GM12878 (cell line): ENCODE measurements around the gene CREB5. TPM values are rescaled to one million over a fixed set of nuclear protein-coding genes. Genes with fewer than 3 reads are reported as not detected.

ENCODE experiments used
- ATAC-seq: fragments of 200-7000 bp; cut with Tn5 transposase; 3 replicates; pipeline ENCODE4 v1.9.1; 2020; ENCODE audit warnings: mild to moderate bottlenecking, moderate library complexity
- BruUV-seq: library from RNA; stranded (reverse); fragments of 400-500 nt; replicated peaks from 2 replicates; lab custom pipeline; 2021; lab: Mats Ljungman, UMichigan
- CTCF ChIA-PET: fragments of 300-600 bp; sonication (Branson Sonifier 250); formaldehyde crosslinking; extraction: SDS; loops from one replicate; lab custom pipeline; 2021; ENCODE audit warnings: inconsistent platforms; lab: Yijun Ruan, JAX
- POLR2A ChIA-PET: fragments of 350-600 bp; formaldehyde crosslinking; extraction: SDS; loops from one replicate; lab custom pipeline; 2021; ENCODE audit warnings: inconsistent platforms; lab: Charles Lee
- RAD21 ChIA-PET: fragments of 300-600 bp; sonication (Branson Sonifier 250); formaldehyde crosslinking; loops from one replicate; lab custom pipeline; 2023; ENCODE audit warnings: antibody characterized with exemption; ENCODE audit not compliant: unreplicated experiment; lab: Charles Lee
- SMC1A ChIA-PET: fragments of 300-600 bp; sonication (Branson Sonifier 250); formaldehyde crosslinking; loops from one replicate; lab custom pipeline; 2023; ENCODE audit not compliant: unreplicated experiment, uncharacterized antibody; lab: Charles Lee
- DNase-seq: peaks from one replicate; pipeline ENCODE4 v3.0.0-alpha.2; 2011; ENCODE audit warnings: low read depth, low spot score
- FAIRE-seq: peaks from 3 replicates; lab custom pipeline; 2011; peaks lifted over from hg19 to GRCh38; lab: Jason Lieb, UNC
- H2AFZ ChIP-seq: 2 replicates; pipeline ENCODE4 v1.6.0; 2011; ENCODE audit warnings: low read depth, low read length, control low read depth; ENCODE audit not compliant: control insufficient read depth
- H3K27ac ChIP-seq: 2 replicates; pipeline ENCODE4 v1.5.1; 2011; ENCODE audit warnings: control low read depth; ENCODE audit not compliant: control insufficient read depth, insufficient read depth
- H3K27me3 ChIP-seq, 2 experiments: replicated peaks in 1 of 2; 2 replicates each; pipeline versions ENCODE4 v1.6.0 to v1.6.1; 2011; ENCODE audit warnings: low read length in 1 of 2; ENCODE audit not compliant: control insufficient read depth in 2 of 2, insufficient read depth in 2 of 2
- H3K36me3 ChIP-seq, 2 experiments: 2 replicates each; pipeline ENCODE4 v1.5.1; 2011; ENCODE audit warnings: low read length in 1 of 2; ENCODE audit not compliant: control insufficient read depth in 2 of 2, insufficient read depth in 2 of 2
- H3K4me1 ChIP-seq: 2 replicates; pipeline ENCODE4 v1.6.1; 2011; ENCODE audit warnings: mild to moderate bottlenecking, low read length, moderate library complexity, mixed read lengths; ENCODE audit not compliant: control insufficient read depth, insufficient read depth
- H3K4me2 ChIP-seq: 2 replicates; pipeline ENCODE4 v1.6.0; 2011; ENCODE audit warnings: control low read depth; ENCODE audit not compliant: control insufficient read depth, insufficient read depth
- H3K4me3 ChIP-seq: fragments of 200-600 bp; sonication (generic); 2 replicates; pipeline ENCODE4 v1.5.1; 2016
- H3K79me2 ChIP-seq: 2 replicates; pipeline ENCODE4 v1.6.0; 2011; ENCODE audit warnings: low read length; ENCODE audit not compliant: control insufficient read depth, insufficient read depth
- H3K9ac ChIP-seq: 2 replicates; pipeline ENCODE4 v1.8.0; 2011; ENCODE audit warnings: low read length, control low read depth, mixed read lengths; ENCODE audit not compliant: control insufficient read depth, insufficient read depth
- H3K9me3 ChIP-seq: replicated peaks from 3 replicates; pipeline ENCODE4 v1.5.1; 2011; ENCODE audit warnings: mild to moderate bottlenecking, low read length; ENCODE audit not compliant: control insufficient read depth, insufficient read depth
- H4K20me1 ChIP-seq: 2 replicates; pipeline ENCODE4 v1.6.0; 2011; ENCODE audit not compliant: control insufficient read depth, insufficient read depth
- CBX3 ChIP-seq: fragments of 200-600 bp; sonication (generic); IDR thresholded peaks from 2 replicates; pipeline ENCODE4 v1.6.1; 2016; ENCODE audit warnings: low read depth, borderline replicate concordance
- CHD2 ChIP-seq: IDR thresholded peaks from 2 replicates; pipeline ENCODE4 v1.6.1; 2011; ENCODE audit warnings: low read depth, low read length, improper control_type of control experiment, borderline replicate concordance
- EP300 ChIP-seq, 2 experiments: fragments of 150-350 bp in 1 of 2; IDR thresholded peaks; 2 replicates each; pipeline ENCODE4 v1.6.1; 2011 to 2012; ENCODE audit warnings: low read depth in 2 of 2, low read length in 2 of 2, borderline replicate concordance in 1 of 2, improper control_type of control experiment in 1 of 2, inconsistent platforms in 1 of 2; ENCODE audit not compliant: control insufficient read depth in 1 of 2
- HDGF ChIP-seq: fragments of 450-650 bp; IDR thresholded peaks from 2 replicates; pipeline ENCODE4 v1.6.1; 2016; ENCODE audit warnings: antibody characterized with exemption
- JUND ChIP-seq: IDR thresholded peaks from 2 replicates; pipeline ENCODE4 v1.6.1; 2012; ENCODE audit warnings: low read depth, mild to moderate bottlenecking, low read length, improper control_type of control experiment, moderate library complexity
- KDM1A ChIP-seq: fragments of 200-600 bp; sonication (generic); IDR thresholded peaks from 2 replicates; pipeline ENCODE4 v1.6.1; 2016; ENCODE audit warnings: borderline replicate concordance
- MTA2 ChIP-seq: fragments of 450-650 bp; IDR thresholded peaks from 2 replicates; pipeline ENCODE4 v1.6.1; 2016; ENCODE audit warnings: low read depth, mild to moderate bottlenecking, moderate library complexity
- MXI1 ChIP-seq: fragments of 150-350 bp; IDR thresholded peaks from 2 replicates; pipeline ENCODE4 v1.6.1; 2011; ENCODE audit warnings: low read depth, mild to moderate bottlenecking, inconsistent platforms, low read length, improper control_type of control experiment
- NFXL1 ChIP-seq: fragments of 450-650 bp; IDR thresholded peaks from 2 replicates; pipeline ENCODE4 v1.6.1; 2017; ENCODE audit warnings: antibody characterized with exemption, mild to moderate bottlenecking, borderline replicate concordance
- NR2C2 ChIP-seq: IDR thresholded peaks from 2 replicates; pipeline ENCODE4 v1.6.1; 2011; ENCODE audit warnings: borderline replicate concordance, low read depth; ENCODE audit not compliant: control insufficient read depth, insufficient read length
- NRF1 ChIP-seq: conservative IDR thresholded peaks from 2 replicates; pipeline ENCODE4 v1.6.1; 2011; ENCODE audit warnings: mild to moderate bottlenecking, low read depth, low read length, improper control_type of control experiment
- PAX8 ChIP-seq: fragments of 450-650 bp; IDR thresholded peaks from 2 replicates; pipeline ENCODE4 v1.6.1; 2017; ENCODE audit warnings: mild to moderate bottlenecking, moderate library complexity
- POLR2AphosphoS2 ChIP-seq: IDR thresholded peaks from 2 replicates; pipeline ENCODE4 v1.6.1; 2011; ENCODE audit warnings: low read depth, mild to moderate bottlenecking, low read length, improper control_type of control experiment, moderate library complexity
- POU2F2 ChIP-seq: IDR thresholded peaks from 3 replicates; pipeline ENCODE4 v1.6.1; 2011; ENCODE audit warnings: low read depth, mild to moderate bottlenecking, low read length, borderline replicate concordance
- RAD21 ChIP-seq: IDR thresholded peaks from 2 replicates; pipeline ENCODE4 v1.6.1; 2011; ENCODE audit warnings: mild to moderate bottlenecking, low read depth, low read length, moderate library complexity; ENCODE audit not compliant: insufficient read depth
- RCOR1 ChIP-seq: conservative IDR thresholded peaks from 2 replicates; pipeline ENCODE4 v1.6.1; 2012; ENCODE audit warnings: low read depth, low read length, improper control_type of control experiment
- RFX5 ChIP-seq: IDR thresholded peaks from 2 replicates; pipeline ENCODE4 v1.6.1; 2011; ENCODE audit warnings: low read depth, low read length, improper control_type of control experiment
- SMARCA5 ChIP-seq: fragments of 450-650 bp; IDR thresholded peaks from 2 replicates; pipeline ENCODE4 v1.6.1; 2017; ENCODE audit warnings: mild to moderate bottlenecking
- TBL1XR1 ChIP-seq: IDR thresholded peaks from 2 replicates; pipeline ENCODE4 v1.6.1; 2012; ENCODE audit warnings: low read depth, low read length, improper control_type of control experiment
- TCF3 ChIP-seq: IDR thresholded peaks from 2 replicates; pipeline ENCODE4 v1.6.1; 2012; ENCODE audit warnings: low read depth, mild to moderate bottlenecking, low read length, borderline replicate concordance; ENCODE audit not compliant: insufficient read depth
- ZNF207 ChIP-seq: fragments of 450-650 bp; IDR thresholded peaks from 2 replicates; pipeline ENCODE4 v1.6.1; 2014; ENCODE audit warnings: antibody characterized with exemption, mild to moderate bottlenecking, borderline replicate concordance
- ZNF24 ChIP-seq: fragments of 450-650 bp; IDR thresholded peaks from 2 replicates; pipeline ENCODE4 v1.6.1; 2017; ENCODE audit warnings: antibody characterized with exemption, mild to moderate bottlenecking
- WGBS: methylation state at CpG from one replicate; pipeline ENCODE4 v1.1.6; 2016; ENCODE audit warnings: low lambda C conversion rate; ENCODE audit not compliant: insufficient replicate concordance, insufficient coverage; ENCODE audit errors: missing lambda C conversion rate; 5-methylcytosine and 5-hydroxymethylcytosine counted together
- in situ Hi-C: fragments of 300-500 bp; cut with MboI; formaldehyde crosslinking; loops from 9 replicates; pipeline ENCODE4 v1.14.3; 2018; ENCODE audit warnings: mixed read lengths
- intact Hi-C: fragments of 100-400 bp; cut with micrococcal nuclease; formaldehyde crosslinking; loops from one replicate; pipeline ENCODE4 v1.14.2; 2022; ENCODE audit not compliant: unreplicated experiment
- polyA plus RNA-seq, 11 experiments: library from polyadenylated mRNA; depleted of rRNA in 4 of 11; unstranded in 6 of 11; stranded (reverse) in 5 of 11; fragments of >200 nt; fragmentation: Nextera tagmentation in 4 of 11; fragmentation: Illumina TruSeq in 1 of 11; extraction: Ambion mirVana in 4 of 11; extraction: Trizol in 1 of 11; gene quantifications; 1 replicate in 1 of 11; 2 replicates in 10 of 11; pipeline versions ENCODE4 v1.2.1 to v1.2.3, GENCODE V29; 2011 to 2016; ENCODE audit warnings: inconsistent platforms in 2 of 11, missing spikeins in 2 of 11, low read depth in 1 of 11
- total RNA-seq, 4 experiments: library from RNA; depleted of rRNA in 3 of 4; stranded (reverse); fragments of >200 nt in 3 of 4; fragmentation: Illumina TruSeq in 1 of 4; extraction: Trizol in 1 of 4; gene quantifications; 2 replicates each; pipeline versions ENCODE4 v1.2.1 to v1.2.3, GENCODE V29; 2013 to 2021
- TF ChIP-seq, protein P1 (sequence below): IDR thresholded peaks from 2 replicates; pipeline ENCODE4 v1.6.1; 2012; ENCODE audit warnings: low read depth, low read length, improper control_type of control experiment
- TF ChIP-seq, protein P2 (sequence below): IDR thresholded peaks from 2 replicates; pipeline ENCODE4 v1.6.1; 2012; ENCODE audit warnings: low read depth, low read length, improper control_type of control experiment

CREB5 gene
- total and polyA plus RNA-seq, 10 of the 15 experiments (the other 5 are each of a cell fraction or from before 2014, with no cell fraction given): 12.9 to 74.1 (median 53.0) TPM

DNA sequence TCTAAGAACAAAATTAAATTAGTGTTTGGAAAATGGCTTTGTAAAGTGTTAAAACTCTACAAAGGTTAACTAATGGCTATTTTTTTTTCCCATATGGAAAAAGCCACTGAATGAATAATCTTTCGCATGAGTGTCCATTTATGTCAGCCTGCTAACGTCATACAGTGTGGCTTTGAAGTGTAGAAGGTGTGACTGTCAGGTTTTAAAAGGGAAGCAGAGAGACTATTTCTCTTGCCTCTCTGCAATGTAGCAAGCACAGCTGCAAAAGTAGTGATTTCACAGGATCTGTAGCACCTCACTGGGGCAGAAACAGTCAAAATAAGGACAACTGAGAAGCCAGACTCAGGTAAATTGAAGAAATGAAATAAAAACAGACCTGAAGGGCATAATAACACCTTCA lies 53.4 kb downstream of the CREB5 start:
- RAD21 ChIA-PET: interaction anchor here (1.0 to 4.2 kb wide), 8 partner anchors 11 to 105 kb away, joined by 3 to 38 read pairs (median 4); partner anchors contain the start of gene CREB5
- SMC1A ChIA-PET: interaction anchor here (0.9 to 4.2 kb wide), 9 partner anchors 11 to 108 kb away, joined by 3 to 45 read pairs (median 5); partner anchors contain the start of gene CREB5
- intact Hi-C loops (no loop called here), in situ Hi-C loops (no loop called here)
- no peak overlapping the region for H2AFZ ChIP-seq
- H3K79me2 ChIP-seq: no peaks in the 10 kb centered on the region
- 93% methylated on average over 2 of the region's 2 CpGs for WGBS
- POLR2A ChIA-PET: interaction anchor here (1.0 to 3.2 kb wide), 3 partner anchors 14 to 53 kb away, joined by 3 to 19 read pairs (median 5); partner anchors contain the start of gene CREB5
- no peaks in the 10 kb centered on the region for H3K4me1 ChIP-seq
- H3K9me3 ChIP-seq: no peaks in the 10 kb centered on the region
- ATAC-seq (peak; percentile 86), DNase-seq (no peak), FAIRE-seq (no peak)
- no TSS peak for BruUV-seq
- no peaks in the 10 kb centered on the region for H3K27me3 ChIP-seq
- H3K36me3 ChIP-seq: no peaks in the 10 kb centered on the region
- no peak overlapping the region for H3K4me3 ChIP-seq
- no peaks in the 10 kb centered on the region for H4K20me1 ChIP-seq
- no peak overlapping the region for H3K27ac ChIP-seq
- CTCF ChIA-PET: interaction anchor here (0.6 to 1.6 kb wide), 10 partner anchors 13 to 109 kb away, joined by 3 to 5 read pairs (median 4); no protein-coding TSS in a partner anchor
- H3K4me2 ChIP-seq: no peak overlapping the region
- no peak overlapping the region for H3K9ac ChIP-seq
- TF ChIP-seq TCF3: no peak
- TF ChIP-seq NR2C2: no peak
- TF ChIP-seq RCOR1: no peak
- 0 out of 2 replicates have a peak, but pooled peaks have one; percentile 14 for TF ChIP-seq CHD2
- no peak for TF ChIP-seq RFX5
- TF ChIP-seq TBL1XR1: no peak
- peak; percentile 70; the same call in 1 of the 2 replicates for TF ChIP-seq ZNF24
- no peak for TF ChIP-seq PAX8
- TF ChIP-seq RAD21: no peak
- TF ChIP-seq, protein P1, sequence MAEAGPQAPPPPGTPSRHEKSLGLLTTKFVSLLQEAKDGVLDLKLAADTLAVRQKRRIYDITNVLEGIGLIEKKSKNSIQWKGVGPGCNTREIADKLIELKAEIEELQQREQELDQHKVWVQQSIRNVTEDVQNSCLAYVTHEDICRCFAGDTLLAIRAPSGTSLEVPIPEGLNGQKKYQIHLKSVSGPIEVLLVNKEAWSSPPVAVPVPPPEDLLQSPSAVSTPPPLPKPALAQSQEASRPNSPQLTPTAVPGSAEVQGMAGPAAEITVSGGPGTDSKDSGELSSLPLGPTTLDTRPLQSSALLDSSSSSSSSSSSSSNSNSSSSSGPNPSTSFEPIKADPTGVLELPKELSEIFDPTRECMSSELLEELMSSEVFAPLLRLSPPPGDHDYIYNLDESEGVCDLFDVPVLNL: no peak
- no peak for TF ChIP-seq ZNF207
- no peak for TF ChIP-seq SMARCA5
- TF ChIP-seq MTA2: peak; percentile 57; the same call in 1 of the 2 replicates
- no peak for TF ChIP-seq POLR2AphosphoS2
- TF ChIP-seq MXI1: 0 out of 2 replicates have a peak, but pooled peaks have one; percentile 28
- no peak for TF ChIP-seq NRF1
- no peak for TF ChIP-seq JUND
- TF ChIP-seq POU2F2: no peak
- TF ChIP-seq KDM1A: no peak
- no peak for TF ChIP-seq CBX3
- TF ChIP-seq EP300 (IDR thresholded peaks at IDR 0.05; ENCODE audit: borderline replicate concordance in 1 of 2, control insufficient read depth in 1 of 2, low read depth in 2 of 2, low read length in 2 of 2): peak in 1 of 2 experiments; percentile 18; a peak in 1 of 4 replicates
- no peak for TF ChIP-seq NFXL1
- no peak for TF ChIP-seq HDGF
- TF ChIP-seq, protein P2, sequence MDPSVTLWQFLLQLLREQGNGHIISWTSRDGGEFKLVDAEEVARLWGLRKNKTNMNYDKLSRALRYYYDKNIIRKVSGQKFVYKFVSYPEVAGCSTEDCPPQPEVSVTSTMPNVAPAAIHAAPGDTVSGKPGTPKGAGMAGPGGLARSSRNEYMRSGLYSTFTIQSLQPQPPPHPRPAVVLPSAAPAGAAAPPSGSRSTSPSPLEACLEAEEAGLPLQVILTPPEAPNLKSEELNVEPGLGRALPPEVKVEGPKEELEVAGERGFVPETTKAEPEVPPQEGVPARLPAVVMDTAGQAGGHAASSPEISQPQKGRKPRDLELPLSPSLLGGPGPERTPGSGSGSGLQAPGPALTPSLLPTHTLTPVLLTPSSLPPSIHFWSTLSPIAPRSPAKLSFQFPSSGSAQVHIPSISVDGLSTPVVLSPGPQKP: no peak
